Spleen (tissue), 11 donors: ENCODE data around the gene AKAP9. TPM values are rescaled to one million over a fixed set of nuclear protein-coding genes. Genes with fewer than 3 reads are reported as not detected.

Experiments used
- DNase-seq: peaks from one replicate; pipeline ENCODE4 v3.0.0-alpha.2; 2020
- H3K27ac ChIP-seq, 8 donors: fragments of 200-600 bp; sonication (generic) in 7 of 8; 1 replicate in 4 of 8; 2 replicates in 4 of 8; pipeline versions ENCODE4 v1.5.0 to v1.8.0; 2016 to 2021; ENCODE audit warnings: inconsistent platforms in 4 of 8, mild to moderate bottlenecking in 4 of 8, moderate library complexity in 1 of 8
- H3K27me3 ChIP-seq, 7 donors: fragments of 200-600 bp; sonication (generic) in 6 of 7; replicated peaks in 1 of 7; 1 replicate in 4 of 7; 2 replicates in 3 of 7; pipeline versions ENCODE4 v1.5.0 to v1.8.0; 2016 to 2021; ENCODE audit warnings: inconsistent platforms in 3 of 7, mild to moderate bottlenecking in 1 of 7
- H3K36me3 ChIP-seq, 6 donors: fragments of 200-600 bp; sonication (generic) in 5 of 6; 1 replicate in 4 of 6; 2 replicates in 2 of 6; pipeline versions ENCODE4 v1.5.0 to v1.8.0; 2016 to 2021; ENCODE audit warnings: inconsistent platforms in 2 of 6
- H3K4me1 ChIP-seq, 6 donors: fragments of 200-600 bp; sonication (generic) in 5 of 6; 1 replicate in 3 of 6; 2 replicates in 3 of 6; pipeline versions ENCODE4 v1.5.0 to v1.8.0; 2016 to 2021; ENCODE audit warnings: inconsistent platforms in 3 of 6
- H3K4me3 ChIP-seq, 8 donors: fragments of 200-600 bp; sonication (generic) in 7 of 8; 1 replicate in 4 of 8; 2 replicates in 4 of 8; pipeline versions ENCODE4 v1.5.0 to v1.8.0; 2016 to 2021; ENCODE audit warnings: inconsistent platforms in 4 of 8, mild to moderate bottlenecking in 4 of 8, moderate library complexity in 2 of 8
- H3K9me3 ChIP-seq, 8 donors: fragments of 200-600 bp; sonication (generic) in 7 of 8; 1 replicate in 4 of 8; 2 replicates in 4 of 8; pipeline versions ENCODE4 v1.5.0 to v1.8.0; 2016 to 2021; ENCODE audit warnings: inconsistent platforms in 4 of 8
- POLR2A ChIP-seq, 3 donors: fragments of 450-650 bp; IDR thresholded peaks; one replicate each; pipeline ENCODE4 v1.5.1; 2017; ENCODE audit warnings: antibody characterized with exemption in 3 of 3, mild to moderate bottlenecking in 1 of 3
- POLR2AphosphoS5 ChIP-seq, 3 donors: sonication (generic); formaldehyde crosslinking; IDR thresholded peaks; one replicate each; pipeline ENCODE4 v1.5.1; 2017; ENCODE audit warnings: antibody characterized with exemption in 3 of 3
- WGBS, 5 donors: extraction: QIAGEN DNeasy Blood & Tissue Kit in 3 of 5; methylation state at CpG; one replicate each; pipeline versions ENCODE4 v1.1.5 to v1.1.7; 2013 to 2018; 5-methylcytosine and 5-hydroxymethylcytosine counted together
- intact Hi-C: fragments of 100-400 bp; cut with DNase I; formaldehyde crosslinking; loops from one replicate; pipeline ENCODE4 v1.15.0; 2023; ENCODE audit warnings: low total_unique reads
- polyA plus RNA-seq, 3 donors: library from polyadenylated mRNA; stranded (reverse); fragments of 200-250 nt; gene quantifications; one replicate each; pipeline ENCODE4 v1.2.1, GENCODE V29; 2013
- total RNA-seq, 7 donors: library from RNA; depleted of rRNA in 3 of 7; stranded (reverse); fragments of >200 nt in 3 of 7; fragmentation: NEBNext Ultra II Directional in 4 of 7; extraction: Animal tissue kit (Norgen Biotek cat#: 25700) in 4 of 7; gene quantifications; one replicate each; pipeline versions ENCODE4 v1.1.0 to v1.2.1, GENCODE V29; 2016 to 2021
- TF ChIP-seq, protein P1 (sequence below), 11 experiments: fragments of 200-600 bp in 7 of 11; fragments of 450-650 bp in 4 of 11; sonication (generic) in 4 of 11; IDR thresholded peaks in 8 of 11; conservative IDR thresholded peaks in 3 of 11; 1 replicate in 7 of 11; 2 replicates in 4 of 11; pipeline versions ENCODE4 v1.4.0 to v1.8.0; 2016 to 2021; ENCODE audit warnings: antibody characterized with exemption in 11 of 11, inconsistent platforms in 4 of 11, mild to moderate bottlenecking in 1 of 11
- donor health status: healthy with polysubstance abuse.
- donor health status: DM: no; HTN: no; CAD: no; lungs with moderate emphysema.
- donor health status: DM: no; HTN: no; CAD: no.
- donor health status: Bipolar disorder and iron deficiency.
- donor health status: healthy.
- donor health status: DM: no; HTN: no; CAD: no.
- donor health status: DM: yes; HTN: yes; CAD: no.

AKAP9 gene
- total and polyA plus RNA-seq, 10 donors = 7.5 to 100 (median 68.5) TPM

DNA sequence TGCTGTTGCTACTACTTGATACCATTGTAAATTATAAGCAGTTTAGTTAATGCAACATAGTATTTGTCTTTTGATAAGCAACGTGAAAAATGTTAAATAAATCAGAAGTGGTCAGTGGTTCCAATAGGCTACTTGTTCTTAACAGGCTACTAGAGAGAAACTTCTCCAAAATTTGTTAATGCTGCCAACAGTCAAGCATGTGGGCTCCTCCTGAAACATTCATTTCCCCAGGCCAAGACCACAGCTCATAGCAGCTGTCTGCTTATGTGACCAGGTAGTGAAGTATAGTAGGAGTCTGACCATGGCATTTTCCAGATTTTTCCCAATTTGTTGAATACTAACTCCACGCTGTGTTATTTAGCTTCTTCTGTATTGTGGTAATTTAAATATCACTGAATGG, 112.7 kb downstream of the AKAP9 start:
- Histone ChIP-seq H3K4me1 (peaks cover 0 to 19% (median 9%) of the 10 kb centered on the region in 6 donors), H3K36me3 (peaks cover 0 to 57% (median 15%) of the 10 kb centered on the region in 6 donors), H3K27ac (no peak overlapping the region), H3K4me3 (no peak overlapping the region), H3K27me3 (no peaks in the 10 kb centered on the region), H3K9me3 (no peaks in the 10 kb centered on the region)
- TF ChIP-seq POLR2A (IDR thresholded peaks at IDR 0.05) (no peak), POLR2AphosphoS5 (IDR thresholded peaks at IDR 0.05) (no peak)
- TF ChIP-seq, protein P1, sequence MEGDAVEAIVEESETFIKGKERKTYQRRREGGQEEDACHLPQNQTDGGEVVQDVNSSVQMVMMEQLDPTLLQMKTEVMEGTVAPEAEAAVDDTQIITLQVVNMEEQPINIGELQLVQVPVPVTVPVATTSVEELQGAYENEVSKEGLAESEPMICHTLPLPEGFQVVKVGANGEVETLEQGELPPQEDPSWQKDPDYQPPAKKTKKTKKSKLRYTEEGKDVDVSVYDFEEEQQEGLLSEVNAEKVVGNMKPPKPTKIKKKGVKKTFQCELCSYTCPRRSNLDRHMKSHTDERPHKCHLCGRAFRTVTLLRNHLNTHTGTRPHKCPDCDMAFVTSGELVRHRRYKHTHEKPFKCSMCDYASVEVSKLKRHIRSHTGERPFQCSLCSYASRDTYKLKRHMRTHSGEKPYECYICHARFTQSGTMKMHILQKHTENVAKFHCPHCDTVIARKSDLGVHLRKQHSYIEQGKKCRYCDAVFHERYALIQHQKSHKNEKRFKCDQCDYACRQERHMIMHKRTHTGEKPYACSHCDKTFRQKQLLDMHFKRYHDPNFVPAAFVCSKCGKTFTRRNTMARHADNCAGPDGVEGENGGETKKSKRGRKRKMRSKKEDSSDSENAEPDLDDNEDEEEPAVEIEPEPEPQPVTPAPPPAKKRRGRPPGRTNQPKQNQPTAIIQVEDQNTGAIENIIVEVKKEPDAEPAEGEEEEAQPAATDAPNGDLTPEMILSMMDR (IDR thresholded peaks at IDR 0.05 in 8 of 11, conservative IDR thresholded peaks at IDR 0.05 in 3 of 11) = no peak
- intact Hi-C loops = no loop called here
- no peak for DNase-seq
- WGBS, 5 donors = 71 to 79% (median 76%) methylated on average over 2 of the region's 2 CpGs

DNA sequence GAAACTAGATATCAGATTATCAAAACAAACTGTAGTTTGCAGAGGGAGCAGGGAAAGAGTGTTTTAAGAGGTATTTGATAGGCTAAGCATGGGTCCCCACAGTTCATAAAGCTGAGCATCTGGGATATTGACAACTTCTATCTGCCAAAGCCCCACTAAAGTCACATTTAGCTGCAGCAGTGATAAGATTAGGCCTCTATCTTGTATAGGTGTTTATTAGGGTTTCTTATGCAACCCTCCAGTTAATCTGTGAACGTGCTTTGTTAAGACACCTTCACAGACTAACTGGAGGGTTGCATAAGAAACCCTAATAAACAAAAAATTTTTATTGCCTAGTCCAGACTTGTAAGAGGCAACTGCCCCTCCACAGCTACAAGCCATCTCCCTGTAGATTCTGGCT, 115.6 kb downstream of the AKAP9 start:
- no peaks in the 10 kb centered on the region for H3K9me3 ChIP-seq
- no peak overlapping the region for H3K27ac ChIP-seq
- no peak for DNase-seq
- TF ChIP-seq, protein P1 (IDR thresholded peaks at IDR 0.05 in 8 of 11, conservative IDR thresholded peaks at IDR 0.05 in 3 of 11) = no peak
- no peak for TF ChIP-seq POLR2AphosphoS5 (IDR thresholded peaks at IDR 0.05)
- no peak for TF ChIP-seq POLR2A (IDR thresholded peaks at IDR 0.05)
- H3K36me3 ChIP-seq = peaks cover 0 to 32% (median 5%) of the 10 kb centered on the region in 6 donors
- H3K4me3 ChIP-seq = no peak overlapping the region
- H3K27me3 ChIP-seq = no peaks in the 10 kb centered on the region
- WGBS, 5 donors = 62 to 97% (median 67%) methylated on average over 1 of the region's 1 CpG
- intact Hi-C loops = no loop called here
- H3K4me1 ChIP-seq = peaks cover 0 to 27% (median 10%) of the 10 kb centered on the region in 6 donors

DNA sequence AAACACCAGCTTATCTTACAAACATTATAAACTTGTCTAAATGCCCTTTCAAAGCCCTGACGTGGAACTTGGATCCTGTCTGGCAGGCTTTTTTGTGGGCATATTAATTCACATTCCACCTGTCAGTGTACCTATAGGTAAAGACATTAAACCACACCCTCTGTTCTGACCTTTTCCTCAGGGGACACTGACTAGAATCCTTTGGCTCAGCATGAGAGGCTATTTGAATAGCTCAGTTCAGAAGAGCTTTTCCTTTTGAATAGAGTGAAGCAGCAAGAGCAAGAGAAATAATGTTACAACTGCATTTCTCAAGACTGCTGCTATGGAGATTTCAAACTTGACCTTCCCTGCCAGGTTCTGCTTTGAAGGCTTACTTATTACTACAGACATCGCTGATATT, 116.7 kb downstream of the AKAP9 start:
- intact Hi-C loops = no loop called here
- 83 to 94% (median 85%) methylated on average over 2 of the region's 2 CpGs for WGBS, 5 donors

DNA sequence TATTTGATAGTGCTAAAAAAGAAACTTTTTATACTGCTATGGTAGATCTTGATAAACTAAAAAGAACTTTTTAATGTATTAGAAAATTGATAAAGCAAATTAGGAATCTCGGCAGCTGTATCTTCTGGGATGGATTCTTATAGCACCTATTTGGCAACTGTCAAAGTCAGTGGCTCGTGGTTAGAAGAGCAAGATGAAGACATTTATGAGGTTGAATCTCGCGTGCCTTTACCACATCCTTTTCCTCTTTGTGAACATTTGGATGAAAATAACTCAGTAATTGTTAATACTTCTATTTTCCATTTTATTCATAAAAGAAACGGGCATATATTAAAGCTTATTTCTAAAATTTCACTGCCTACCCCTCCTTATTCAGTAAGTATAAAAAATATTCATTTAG, 117.4 kb downstream of the AKAP9 start:
- H3K4me1 ChIP-seq = peaks cover 0 to 21% (median 10%) of the 10 kb centered on the region in 6 donors
- WGBS, 5 donors = 22 to 41% (median 32%) methylated on average over 5 of the region's 5 CpGs
- DNase-seq = no peak
- TF ChIP-seq POLR2AphosphoS5 (IDR thresholded peaks at IDR 0.05) (no peak), POLR2A (IDR thresholded peaks at IDR 0.05) (no peak)
- TF ChIP-seq, protein P1 (IDR thresholded peaks at IDR 0.05 in 8 of 11, conservative IDR thresholded peaks at IDR 0.05 in 3 of 11) = no peak
- no peak overlapping the region for H3K27ac ChIP-seq
- peaks cover 0 to 43% (median 12%) of the 10 kb centered on the region in 6 donors for H3K36me3 ChIP-seq
- H3K27me3 ChIP-seq = no peaks in the 10 kb centered on the region
- H3K4me3 ChIP-seq = no peak overlapping the region
- H3K9me3 ChIP-seq = no peaks in the 10 kb centered on the region
- intact Hi-C loops = no loop called here

More for the DNA sequence above, 116.7 kb downstream of the AKAP9 start:
- Histone ChIP-seq H3K4me3 (no peak overlapping the region), H3K4me1 (peaks cover 0 to 25% (median 10%) of the 10 kb centered on the region in 6 donors), H3K36me3 (peaks cover 0 to 42% (median 10%) of the 10 kb centered on the region in 6 donors), H3K27ac (no peak overlapping the region), H3K9me3 (no peaks in the 10 kb centered on the region), H3K27me3 (no peaks in the 10 kb centered on the region)
- TF ChIP-seq, protein P1 (IDR thresholded peaks at IDR 0.05 in 8 of 11, conservative IDR thresholded peaks at IDR 0.05 in 3 of 11) = no peak
- TF ChIP-seq POLR2AphosphoS5 (IDR thresholded peaks at IDR 0.05) = no peak
- no peak for DNase-seq
